HFF-Myc (cell line): ENCODE measurements around the gene MASTL.
A peak's percentile ranks its signal among the peaks of the same experiment; 100 is the strongest.
"Not testable (repeated sequence)": the region's sequence is repeated elsewhere in the genome, so short reads cannot be mapped to it uniquely, and the experiment has no call there.

Source experiments
- DNase-seq: peaks from one replicate; pipeline ENCODE4 v3.0.0-alpha.2; 2011; ENCODE audit warnings: low read depth; ENCODE audit errors: extremely low read depth
- H3K4me3 ChIP-seq: replicated peaks from 2 replicates; pipeline ENCODE4 v1.5.1; 2011; ENCODE audit warnings: low read depth, mild to moderate bottlenecking, control low read depth, low read length
- TF ChIP-seq, protein P1 (sequence below): IDR thresholded peaks from 2 replicates; pipeline ENCODE4 v1.5.1; 2012; ENCODE audit warnings: mild to moderate bottlenecking, low read depth, low read length, control low read depth; ENCODE audit errors: missing control alignments

The MASTL gene

DNA sequence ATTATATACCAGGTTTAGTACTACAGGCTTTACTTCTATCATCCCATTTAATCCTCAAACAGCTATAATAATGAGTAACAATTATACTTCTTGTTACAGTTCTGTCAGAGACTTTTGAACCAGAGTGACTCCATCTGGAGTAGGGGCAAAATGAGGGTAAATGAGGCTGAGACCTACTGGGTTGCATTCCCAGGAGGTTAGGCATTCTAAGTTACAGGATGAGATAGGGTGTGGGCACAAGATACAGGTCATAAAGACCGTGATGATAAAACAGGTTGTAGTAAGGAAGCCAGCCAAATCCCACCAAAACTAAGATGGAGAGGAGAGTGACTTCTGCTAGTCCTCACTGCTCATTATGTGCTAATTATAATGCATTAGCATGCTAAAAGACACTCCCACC is 4.9 kb upstream of the MASTL start:
- no peak overlapping the region for H3K4me3 ChIP-seq
- TF ChIP-seq, protein P1, sequence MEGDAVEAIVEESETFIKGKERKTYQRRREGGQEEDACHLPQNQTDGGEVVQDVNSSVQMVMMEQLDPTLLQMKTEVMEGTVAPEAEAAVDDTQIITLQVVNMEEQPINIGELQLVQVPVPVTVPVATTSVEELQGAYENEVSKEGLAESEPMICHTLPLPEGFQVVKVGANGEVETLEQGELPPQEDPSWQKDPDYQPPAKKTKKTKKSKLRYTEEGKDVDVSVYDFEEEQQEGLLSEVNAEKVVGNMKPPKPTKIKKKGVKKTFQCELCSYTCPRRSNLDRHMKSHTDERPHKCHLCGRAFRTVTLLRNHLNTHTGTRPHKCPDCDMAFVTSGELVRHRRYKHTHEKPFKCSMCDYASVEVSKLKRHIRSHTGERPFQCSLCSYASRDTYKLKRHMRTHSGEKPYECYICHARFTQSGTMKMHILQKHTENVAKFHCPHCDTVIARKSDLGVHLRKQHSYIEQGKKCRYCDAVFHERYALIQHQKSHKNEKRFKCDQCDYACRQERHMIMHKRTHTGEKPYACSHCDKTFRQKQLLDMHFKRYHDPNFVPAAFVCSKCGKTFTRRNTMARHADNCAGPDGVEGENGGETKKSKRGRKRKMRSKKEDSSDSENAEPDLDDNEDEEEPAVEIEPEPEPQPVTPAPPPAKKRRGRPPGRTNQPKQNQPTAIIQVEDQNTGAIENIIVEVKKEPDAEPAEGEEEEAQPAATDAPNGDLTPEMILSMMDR = no peak
- DNase-seq = no peak

DNA sequence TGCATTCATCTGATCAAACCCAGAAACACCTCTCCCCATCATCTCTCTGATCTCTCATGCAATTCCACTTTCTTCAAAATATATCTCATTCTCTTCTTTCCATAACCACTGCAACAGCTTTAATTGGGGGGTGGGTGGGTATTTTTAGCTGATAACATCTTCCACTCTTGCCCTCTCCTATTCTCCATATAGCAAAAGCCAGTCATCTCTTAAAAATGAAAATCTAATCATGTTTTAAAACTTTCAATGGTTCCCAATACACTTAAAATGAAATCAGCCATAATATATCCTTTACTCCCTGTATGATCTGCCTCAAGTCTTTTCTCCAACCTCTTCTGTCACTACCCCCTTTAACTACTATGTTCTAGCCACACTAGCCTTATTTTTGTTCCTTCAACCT is 2.5 kb upstream of the MASTL start:
- H3K4me3 ChIP-seq = peak overlapping the region; percentile 73
- TF ChIP-seq, protein P1 = no peak
- DNase-seq = no peak

DNA sequence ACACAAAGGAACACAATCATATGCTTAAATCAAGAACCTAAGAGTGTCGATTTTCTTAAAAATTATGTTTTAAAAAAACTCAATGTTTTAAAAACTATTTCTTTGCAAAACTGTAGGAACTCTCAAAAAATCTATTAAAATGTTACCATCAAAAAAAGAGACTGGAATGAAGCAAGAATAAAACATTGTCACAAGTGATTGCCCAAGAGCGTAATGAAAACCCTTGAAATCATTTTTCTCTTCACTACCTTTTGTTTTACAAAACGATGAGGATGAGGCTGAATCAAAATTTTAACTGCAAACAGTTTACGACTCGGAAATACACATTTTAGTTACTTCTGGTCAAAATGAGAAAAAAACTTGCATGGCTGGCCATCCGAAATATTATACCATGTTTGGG is 1.8 kb upstream of the MASTL start:
- DNase-seq = no peak
- peak overlapping the region; percentile 73 for H3K4me3 ChIP-seq
- TF ChIP-seq, protein P1 = no peak

DNA sequence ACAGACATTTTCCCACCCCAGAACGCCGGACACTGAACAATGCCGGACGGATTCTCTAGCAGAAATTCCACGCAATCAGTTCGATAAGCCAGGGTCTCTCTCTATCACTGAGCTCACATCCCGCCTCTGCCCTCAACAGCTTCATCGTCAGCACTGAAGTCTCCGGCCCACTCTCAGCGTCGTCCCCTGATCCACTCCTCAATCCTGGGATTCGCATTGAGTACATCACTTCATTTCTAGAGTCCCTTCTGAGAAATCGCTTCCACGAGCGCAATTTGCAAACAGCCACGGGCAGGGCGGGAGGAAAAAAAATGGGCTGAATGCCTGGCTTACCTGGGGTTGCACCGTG is 1.3 kb upstream of the MASTL start:
- TF ChIP-seq, protein P1 = no peak
- DNase-seq = no peak

DNA sequence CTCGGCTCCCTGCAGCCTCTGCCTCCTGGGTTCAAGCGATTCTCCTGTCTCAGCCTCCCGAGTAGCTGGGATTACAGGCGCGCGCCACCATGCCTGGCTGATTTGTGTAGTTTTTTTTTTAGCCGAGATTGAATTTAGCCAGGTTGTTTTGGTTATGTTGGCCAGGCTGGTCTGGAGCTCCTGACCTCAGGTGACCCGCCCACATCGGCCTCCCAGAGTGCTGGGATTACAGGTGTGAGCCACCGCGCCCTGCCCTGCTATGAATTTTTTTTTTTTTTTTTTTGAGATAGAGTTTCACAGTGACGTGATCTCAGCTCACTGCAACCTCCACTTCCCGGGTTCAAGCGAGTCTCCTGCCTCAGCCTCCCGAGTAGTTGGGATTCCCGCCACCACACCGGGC is 1.4 kb downstream of the MASTL start:
- DNase-seq = not testable (repeated sequence)
- peak overlapping the region; percentile 73 for H3K4me3 ChIP-seq

More for the DNA sequence above, 1.3 kb upstream of the MASTL start:
- H3K4me3 ChIP-seq = peak overlapping the region; percentile 73

DNA sequence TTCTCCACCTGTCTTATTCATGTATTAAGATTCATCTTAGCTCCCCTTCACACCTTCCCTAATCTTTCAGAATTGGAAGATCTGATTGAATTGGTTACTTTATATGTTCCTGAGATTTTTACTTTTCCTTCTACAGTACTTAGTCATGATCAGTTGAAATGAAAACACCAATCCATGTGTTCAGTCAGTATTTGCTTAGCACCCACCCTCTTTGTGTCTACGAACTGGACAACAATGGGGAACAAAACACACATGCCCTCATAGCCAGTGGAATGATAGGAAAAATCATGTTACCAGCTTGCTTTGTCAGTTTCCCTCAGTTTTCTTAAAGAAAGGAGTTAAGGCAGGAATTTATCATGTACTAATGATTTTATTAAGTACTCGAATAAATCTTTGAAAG is 2.0 kb downstream of the MASTL start:
- H3K4me3 ChIP-seq = peak overlapping the region; percentile 73
- DNase-seq = no peak
- TF ChIP-seq, protein P1 = no peak

DNA sequence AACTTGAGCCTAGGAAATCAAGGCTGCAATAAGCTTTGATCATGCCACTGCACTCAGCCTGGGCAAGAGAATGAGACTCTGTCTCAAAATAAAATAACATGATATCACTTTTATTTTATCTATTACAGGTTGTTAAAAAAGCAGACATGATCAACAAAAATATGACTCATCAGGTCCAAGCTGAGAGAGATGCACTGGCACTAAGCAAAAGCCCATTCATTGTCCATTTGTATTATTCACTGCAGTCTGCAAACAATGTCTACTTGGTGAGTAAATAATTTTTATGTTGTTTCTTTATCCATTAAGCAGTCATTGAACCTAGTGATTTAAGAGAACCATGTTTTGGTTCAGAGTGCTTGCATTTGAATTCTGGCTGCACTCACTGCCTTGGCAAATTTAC is 3.3 kb downstream of the MASTL start:
- DNase-seq = no peak
- TF ChIP-seq, protein P1 = no peak

DNA sequence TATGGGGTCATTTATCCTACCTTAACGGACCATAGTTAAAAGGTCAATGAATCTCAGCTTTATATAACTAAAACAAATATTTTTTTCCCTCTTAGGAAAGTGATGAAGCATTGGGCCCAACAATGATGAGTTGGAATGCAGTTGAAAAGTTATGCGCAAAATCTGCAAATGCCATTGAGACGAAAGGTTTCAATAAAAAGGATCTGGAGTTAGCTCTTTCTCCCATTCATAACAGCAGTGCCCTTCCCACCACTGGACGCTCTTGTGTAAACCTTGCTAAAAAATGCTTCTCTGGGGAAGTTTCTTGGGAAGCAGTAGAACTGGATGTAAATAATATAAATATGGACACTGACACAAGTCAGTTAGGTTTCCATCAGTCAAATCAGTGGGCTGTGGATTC is 14.7 kb downstream of the MASTL start:
- TF ChIP-seq, protein P1 = no peak
- no peak overlapping the region for H3K4me3 ChIP-seq
- DNase-seq = no peak

More for the DNA sequence above, 3.3 kb downstream of the MASTL start:
- no peak overlapping the region for H3K4me3 ChIP-seq
